Measurements from ENCODE around the gene SIAE. TPM values are rescaled to one million over a fixed set of nuclear protein-coding genes. Genes with fewer than 3 reads are reported as not detected.

SIAE gene
- total RNA-seq, 1 donor from 2014 or later: 8.8 TPM

DNA sequence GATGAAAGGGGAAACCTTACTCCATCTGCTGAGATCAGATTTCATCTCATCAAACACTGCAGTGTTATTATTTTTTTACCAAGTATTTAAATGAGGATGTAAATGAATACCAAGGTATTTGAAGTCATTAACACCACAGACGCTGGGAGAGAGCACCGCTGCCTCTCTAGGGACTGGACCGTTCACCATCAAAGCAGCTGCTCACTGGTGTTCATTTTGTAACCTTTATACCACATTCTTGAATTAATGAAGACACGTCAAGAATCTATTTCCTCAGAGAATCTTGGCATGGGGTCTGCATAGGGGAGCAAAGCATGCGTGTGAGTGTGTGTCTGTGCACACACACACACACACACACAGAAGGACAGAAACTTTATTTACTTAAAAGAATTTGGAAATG lies 15.6 kb downstream of the SIAE start:
- Mint-ChIP-seq H3K27ac (no peak overlapping the region), H3K9me3 (no peaks in the 10 kb centered on the region), H3K4me1 (peaks cover 11% of the 10 kb centered on the region), H3K4me3 (no peak overlapping the region), H3K27me3 (ENCODE audit: low read depth) (peaks cover 2% of the 10 kb centered on the region), H3K36me3 (peaks cover 3% of the 10 kb centered on the region)
- TF ChIP-seq CTCF (IDR thresholded peaks at IDR 0.05; ENCODE audit: unreplicated experiment): no peak
- no peak for DNase-seq (ENCODE audit: low spot score in 2 of 2, unreplicated experiment in 2 of 2)

- TF ChIP-seq CTCF (IDR thresholded peaks at IDR 0.05; ENCODE audit: unreplicated experiment): no peak
- H3K36me3 Mint-ChIP-seq: peaks cover 4% of the 10 kb centered on the region
- peaks cover 2% of the 10 kb centered on the region for H3K27me3 Mint-ChIP-seq (ENCODE audit: low read depth)
- H3K27ac Mint-ChIP-seq: no peak overlapping the region
- DNase-seq (ENCODE audit: low spot score in 2 of 2, unreplicated experiment in 2 of 2): no peak
- H3K9me3 Mint-ChIP-seq: no peaks in the 10 kb centered on the region
- peaks cover 11% of the 10 kb centered on the region for H3K4me1 Mint-ChIP-seq
- no peak overlapping the region for H3K4me3 Mint-ChIP-seq
These were observed 16.5 kb downstream of the SIAE start for GRCh38 chr11:124656774-124657630.

DNA sequence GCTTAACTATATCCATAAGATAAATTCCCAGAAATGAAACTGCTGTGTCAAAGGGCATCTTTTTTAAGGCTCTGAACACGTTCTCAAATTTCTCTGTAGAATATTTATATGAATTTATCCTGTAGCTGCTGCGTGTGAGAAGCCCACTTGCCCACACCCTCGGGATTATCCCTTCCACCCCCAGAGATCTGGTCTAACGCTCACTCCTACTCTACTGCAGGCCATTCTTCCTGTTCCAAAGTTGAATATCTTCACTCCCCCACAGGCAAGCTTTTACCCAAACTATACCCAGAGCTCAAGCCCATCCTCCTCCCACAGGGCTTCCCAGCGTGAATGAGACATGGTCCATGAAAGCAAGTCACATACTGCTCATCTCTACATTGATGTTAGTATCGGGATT lies 24.9 kb downstream of the SIAE start:
- H3K4me3 Mint-ChIP-seq: no peak overlapping the region
- H3K27ac Mint-ChIP-seq: no peak overlapping the region
- H3K4me1 Mint-ChIP-seq: peaks cover 4% of the 10 kb centered on the region
- peaks cover 2% of the 10 kb centered on the region for H3K36me3 Mint-ChIP-seq
- H3K9me3 Mint-ChIP-seq: no peaks in the 10 kb centered on the region
- TF ChIP-seq CTCF (IDR thresholded peaks at IDR 0.05; ENCODE audit: unreplicated experiment): no peak
- no peaks in the 10 kb centered on the region for H3K27me3 Mint-ChIP-seq (ENCODE audit: low read depth)
- no peak for DNase-seq (ENCODE audit: low spot score in 2 of 2, unreplicated experiment in 2 of 2)

- H3K27ac Mint-ChIP-seq: no peak overlapping the region
- H3K36me3 Mint-ChIP-seq: no peaks in the 10 kb centered on the region
- TF ChIP-seq CTCF (IDR thresholded peaks at IDR 0.05; ENCODE audit: unreplicated experiment): no peak
- peaks cover under 1% of the 10 kb centered on the region for H3K9me3 Mint-ChIP-seq
- no peaks in the 10 kb centered on the region for H3K27me3 Mint-ChIP-seq (ENCODE audit: low read depth)
- no peak overlapping the region for H3K4me3 Mint-ChIP-seq
- no peak for DNase-seq (ENCODE audit: low spot score in 2 of 2, unreplicated experiment in 2 of 2)
- peaks cover 5% of the 10 kb centered on the region for H3K4me1 Mint-ChIP-seq
These were observed 27.4 kb downstream of the SIAE start for GRCh38 chr11:124646148-124646547.

DNA sequence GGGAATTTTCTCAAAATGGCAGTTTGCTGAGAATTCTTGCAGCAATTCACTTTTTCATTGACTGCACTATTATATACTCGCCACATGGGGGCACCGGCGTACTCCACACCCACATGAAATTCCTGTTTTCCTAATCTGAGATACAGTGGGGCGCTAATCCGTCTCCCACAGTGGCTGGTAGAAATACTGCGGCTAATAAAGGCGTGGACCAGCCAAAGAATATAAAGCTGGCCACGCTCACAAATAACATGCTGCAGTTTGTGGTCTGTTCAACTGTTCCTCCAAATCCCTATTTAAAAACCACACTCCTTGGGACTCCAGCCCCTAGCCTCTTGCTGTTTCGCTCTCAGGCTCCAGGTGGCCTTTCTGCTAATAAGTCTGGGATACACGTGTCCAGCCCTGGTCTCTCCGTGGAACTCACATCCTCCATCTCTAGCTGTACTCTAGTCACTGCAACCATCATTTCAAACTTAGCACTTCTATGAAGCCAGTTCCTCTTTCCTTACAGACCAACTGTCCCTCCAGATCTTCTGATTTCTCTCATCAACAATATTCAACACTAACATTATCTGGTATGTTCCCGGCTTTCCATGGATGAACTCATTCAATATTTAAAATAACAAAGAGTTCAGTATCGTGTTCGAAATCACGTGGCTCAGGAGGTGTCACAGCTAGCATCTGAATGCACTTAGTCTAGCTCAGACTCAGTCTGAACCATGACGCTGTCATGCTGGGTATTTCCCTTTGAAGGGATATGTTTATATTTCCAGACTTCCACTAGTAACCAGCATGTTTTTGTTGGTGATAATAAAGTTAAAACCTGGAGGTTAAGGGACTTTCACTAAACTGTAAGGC lies 28.9 kb downstream of the SIAE start:
- H3K9me3 Mint-ChIP-seq: peaks cover 3% of the 10 kb centered on the region
- peak; percentile 96 for TF ChIP-seq CTCF (IDR thresholded peaks at IDR 0.05; ENCODE audit: unreplicated experiment)
- H3K4me3 Mint-ChIP-seq: no peak overlapping the region
- no peaks in the 10 kb centered on the region for H3K36me3 Mint-ChIP-seq
- peaks cover 5% of the 10 kb centered on the region for H3K4me1 Mint-ChIP-seq
- no peaks in the 10 kb centered on the region for H3K27me3 Mint-ChIP-seq (ENCODE audit: low read depth)
- H3K27ac Mint-ChIP-seq: no peak overlapping the region
- peak in 1 of 2 experiments; percentile 56 for DNase-seq (ENCODE audit: low spot score in 2 of 2, unreplicated experiment in 2 of 2)

Measured in mesothelial cell of epicardium (in vitro differentiated cells).